Fibroblast of lung (primary cell): ENCODE results near the gene FAM174C.

ENCODE experiments used
- EZH2 ChIP-seq: IDR thresholded peaks from 2 replicates; pipeline ENCODE4 v1.5.1; 2012; ENCODE audit warnings: low read length, control low read depth, mild to moderate bottlenecking; ENCODE audit errors: missing control alignments
- TF ChIP-seq, protein P1 (sequence below), 2 donors: IDR thresholded peaks in 1 of 2; conservative IDR thresholded peaks in 1 of 2; 1 replicate in 1 of 2; 2 replicates in 1 of 2; pipeline ENCODE4 v1.5.1; 2011 to 2012; ENCODE audit warnings: low read length in 2 of 2, control low read depth in 1 of 2, inconsistent platforms in 1 of 2, low read depth in 1 of 2, mild to moderate bottlenecking in 1 of 2

DNA sequence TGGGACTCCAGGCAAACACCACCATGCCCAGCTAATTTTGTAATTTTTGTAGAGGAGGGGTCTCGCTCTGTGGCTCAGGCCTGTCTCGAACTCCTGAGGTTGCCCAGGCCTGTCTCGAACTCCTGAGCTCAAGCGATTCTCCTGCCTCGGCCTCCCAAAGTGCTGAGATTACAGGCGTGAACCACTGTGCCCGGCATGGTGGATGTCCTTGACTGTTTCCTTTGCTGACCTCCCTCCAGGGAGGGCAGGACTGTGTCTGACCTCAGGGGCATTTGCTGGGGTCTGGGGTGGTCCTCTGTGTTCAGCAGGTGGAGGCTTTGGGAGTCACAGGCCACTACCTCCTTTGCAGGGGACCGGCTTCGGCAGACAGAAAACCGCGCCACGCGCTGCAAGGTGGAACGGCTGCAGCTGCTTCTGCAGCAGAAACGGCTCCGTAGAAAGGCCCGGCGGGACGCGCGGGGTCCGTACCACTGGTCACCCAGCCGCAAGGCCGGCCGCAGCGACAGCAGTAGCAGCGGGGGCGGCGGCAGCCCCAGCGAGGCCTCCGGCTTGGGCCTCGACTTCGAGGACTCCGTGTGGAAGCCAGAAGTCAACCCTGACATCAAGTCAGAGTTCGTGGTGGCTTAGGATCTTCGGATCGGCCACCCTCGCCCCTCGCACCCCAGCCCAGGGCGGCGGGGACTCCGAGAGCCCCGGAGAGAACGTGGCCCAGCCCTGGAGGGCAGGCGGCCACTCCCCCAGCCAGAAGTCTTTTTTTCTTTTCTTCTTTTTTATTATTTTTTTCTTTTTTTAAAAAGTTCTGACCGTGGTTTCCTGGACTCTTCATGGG, 18.5 kb upstream of the FAM174C start:
- TF ChIP-seq, protein P1, sequence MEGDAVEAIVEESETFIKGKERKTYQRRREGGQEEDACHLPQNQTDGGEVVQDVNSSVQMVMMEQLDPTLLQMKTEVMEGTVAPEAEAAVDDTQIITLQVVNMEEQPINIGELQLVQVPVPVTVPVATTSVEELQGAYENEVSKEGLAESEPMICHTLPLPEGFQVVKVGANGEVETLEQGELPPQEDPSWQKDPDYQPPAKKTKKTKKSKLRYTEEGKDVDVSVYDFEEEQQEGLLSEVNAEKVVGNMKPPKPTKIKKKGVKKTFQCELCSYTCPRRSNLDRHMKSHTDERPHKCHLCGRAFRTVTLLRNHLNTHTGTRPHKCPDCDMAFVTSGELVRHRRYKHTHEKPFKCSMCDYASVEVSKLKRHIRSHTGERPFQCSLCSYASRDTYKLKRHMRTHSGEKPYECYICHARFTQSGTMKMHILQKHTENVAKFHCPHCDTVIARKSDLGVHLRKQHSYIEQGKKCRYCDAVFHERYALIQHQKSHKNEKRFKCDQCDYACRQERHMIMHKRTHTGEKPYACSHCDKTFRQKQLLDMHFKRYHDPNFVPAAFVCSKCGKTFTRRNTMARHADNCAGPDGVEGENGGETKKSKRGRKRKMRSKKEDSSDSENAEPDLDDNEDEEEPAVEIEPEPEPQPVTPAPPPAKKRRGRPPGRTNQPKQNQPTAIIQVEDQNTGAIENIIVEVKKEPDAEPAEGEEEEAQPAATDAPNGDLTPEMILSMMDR (conservative IDR thresholded peaks at IDR 0.05 in 1 of 2, IDR thresholded peaks at IDR 0.05 in 1 of 2; ENCODE audit: low read depth in 1 of 2, low read length in 2 of 2), result no peak
- TF ChIP-seq EZH2, result no peak
